Measurements from ENCODE around the gene ABCD1.

The ABCD1 gene

GRCh38 chrX:153709726-153710674, 14.7 kb upstream of the ABCD1 start:
- TF ChIP-seq CTCF (IDR thresholded peaks at IDR 0.05), result no peak

DNA sequence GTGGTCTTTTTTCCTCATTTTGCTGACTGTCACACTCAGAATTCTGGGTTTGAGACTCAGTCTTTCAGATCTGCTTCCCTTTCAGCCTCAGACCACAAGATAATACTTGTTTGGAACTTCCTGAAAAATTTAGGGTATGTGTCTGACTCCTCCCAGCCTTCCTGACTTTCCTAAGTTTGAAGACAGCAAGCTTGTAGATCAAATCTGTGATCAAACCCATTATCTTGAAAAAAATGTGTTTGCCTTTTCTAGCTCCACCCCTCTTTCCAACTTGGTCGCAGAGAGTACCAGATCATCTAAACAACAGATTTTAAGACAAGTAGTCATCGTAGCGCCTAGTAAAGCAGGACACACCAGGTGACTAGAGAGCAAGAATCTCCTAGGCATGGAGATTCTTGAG, 10.4 kb upstream of the ABCD1 start:
- no peak for TF ChIP-seq CTCF (IDR thresholded peaks at IDR 0.05)

DNA sequence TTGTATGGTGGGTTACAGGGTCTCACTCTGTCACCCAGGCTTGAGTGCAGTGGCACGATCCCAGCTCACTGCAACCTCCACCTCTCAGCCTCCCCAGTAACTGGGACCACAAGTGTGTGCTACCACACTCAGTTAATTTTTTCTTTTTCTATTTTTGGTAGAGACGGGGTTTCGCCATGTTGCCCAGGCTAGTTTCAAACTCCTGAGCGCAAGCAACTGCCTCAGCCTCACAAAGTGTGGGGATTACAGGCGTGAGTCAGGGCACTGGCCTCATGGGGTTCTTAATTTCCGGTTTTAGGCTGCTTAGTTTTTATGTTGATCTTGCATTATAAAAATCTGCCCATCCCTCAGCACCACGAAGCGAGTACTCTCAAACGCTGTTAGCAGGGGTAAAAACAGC, 7.2 kb upstream of the ABCD1 start:
- no peak for TF ChIP-seq CTCF (IDR thresholded peaks at IDR 0.05)

GRCh38 chrX:153719238-153719637, 5.4 kb upstream of the ABCD1 start:
- no peak for TF ChIP-seq CTCF (IDR thresholded peaks at IDR 0.05)

DNA sequence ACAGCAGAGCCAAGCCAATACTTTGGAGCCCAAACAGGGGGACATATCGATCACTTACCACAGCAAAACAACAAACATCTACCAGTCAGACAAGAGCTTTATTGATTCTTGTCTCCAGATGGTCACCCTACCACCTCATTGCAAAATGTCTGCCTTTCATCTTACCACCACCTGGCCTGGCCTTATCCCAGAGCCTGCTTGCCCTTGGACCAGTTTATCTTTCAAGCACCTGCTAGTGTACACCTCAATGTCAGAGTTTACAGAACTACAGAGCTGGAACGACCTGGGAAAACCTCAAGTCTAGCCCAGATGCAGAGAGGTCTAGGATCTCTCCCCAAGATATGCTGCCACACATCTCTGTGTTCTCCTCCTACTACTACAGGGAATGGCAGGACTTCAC, 5.0 kb upstream of the ABCD1 start:
- no peak for TF ChIP-seq CTCF (IDR thresholded peaks at IDR 0.05)

DNA sequence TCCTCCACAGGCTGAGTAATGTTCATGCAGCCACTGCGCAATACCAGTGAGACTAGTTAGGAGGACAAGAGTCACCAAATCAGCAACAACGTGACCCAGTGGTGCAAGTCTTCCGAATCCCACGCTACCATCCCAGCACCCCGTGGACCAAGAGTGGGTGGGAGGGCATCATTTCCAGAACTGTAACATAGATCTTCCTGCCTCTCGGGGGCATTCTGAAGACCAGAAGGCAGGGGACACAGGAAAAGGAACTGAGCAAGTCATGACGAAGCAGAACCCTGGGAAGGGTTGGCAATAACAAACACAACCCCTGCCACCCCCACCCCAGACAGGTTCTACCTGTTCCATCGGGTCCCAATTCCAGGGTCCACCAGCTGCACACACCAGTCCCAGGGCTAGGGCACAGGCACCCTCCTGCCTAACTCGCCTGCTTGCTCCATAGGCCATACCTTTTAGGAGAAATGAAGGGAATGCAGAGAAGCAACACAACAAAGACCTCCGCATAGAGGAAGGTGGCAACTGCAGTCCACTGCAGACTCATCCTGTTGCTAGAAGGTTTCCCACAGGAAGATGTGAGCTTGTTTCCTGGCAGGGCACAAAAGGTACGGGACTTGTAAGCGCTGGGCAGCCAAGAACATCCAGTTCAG, 1.8 kb upstream of the ABCD1 start:
- no peak for TF ChIP-seq CTCF (IDR thresholded peaks at IDR 0.05)

- TF ChIP-seq CTCF (IDR thresholded peaks at IDR 0.05), result no peak; the same call in 1 of the 2 replicates
Measured at GRCh38 chrX:153723351-153724251, 1.1 kb upstream of the ABCD1 start.

Data from LNCAP (cell line).